ENCODE results near the gene CDPF1. TPM values are rescaled to one million over a fixed set of nuclear protein-coding genes. Genes with fewer than 3 reads are reported as not detected.

CDPF1 gene
- total RNA-seq, 5 donors from 2014 or later (not counting 1 experiment from before 2014, with no cell fraction given) = 5.8 to 15.3 (median 11.5) TPM

GRCh38 chr22:46294784-46295183 is 44.7 kb upstream of the CDPF1 start:
- H3K27me3 ChIP-seq (replicated peaks in 1 of 2; ENCODE audit: control insufficient read depth in 2 of 2, extremely low read depth in 1 of 2, insufficient read depth in 2 of 2, low read length in 1 of 2) = peaks cover 0 to 5% of the 10 kb centered on the region in 2 experiments
- H3K4me3 ChIP-seq (ENCODE audit: control insufficient read depth in 1 of 2, extremely low read depth in 1 of 2, low read length in 1 of 2) = no peak overlapping the region
- peaks cover 0 to 8% of the 10 kb centered on the region in 2 donors for H3K36me3 ChIP-seq (ENCODE audit: control insufficient read depth in 2 of 2, extremely low read depth in 1 of 2, insufficient read depth in 1 of 2, low read length in 1 of 2)
- CTCF ChIA-PET = no interaction called here
- Mint-ChIP-seq H3K4me3 (peak overlapping the region in 2 of 3 donors; percentile 56 to 84), H3K27ac (peak overlapping the region; percentile 97 to 98), H3K4me1 (peaks cover 26 to 37% (median 28%) of the 10 kb centered on the region in 3 donors), H3K36me3 (peaks cover 6% of the 10 kb centered on the region), H3K9me3 (no peaks in the 10 kb centered on the region), H3K27me3 (peaks cover 0 to 5% of the 10 kb centered on the region in 2 donors)
- POLR2A ChIA-PET = interaction anchor here in 1 of 2 donors (0.7 kb wide), 1 partner anchor 283 kb away, joined by 4 read pairs; no protein-coding TSS in a partner anchor
- ATAC-seq (replicated peaks in 1 of 4) (no peak), DNase-seq (no peak)
- H3K4me1 ChIP-seq (ENCODE audit: control insufficient read depth in 1 of 2, extremely low read depth in 1 of 2, insufficient read depth in 2 of 2, low read length in 2 of 2) = peaks cover 2 to 57% of the 10 kb centered on the region in 2 experiments
- H3K27ac ChIP-seq (ENCODE audit: low read length) = peak overlapping the region; percentile 12
- H3K9me3 ChIP-seq = no peaks in the 10 kb centered on the region
- WGBS (ENCODE audit: insufficient coverage) = 83% methylated on average over 1 of the region's 2 CpGs

GRCh38 chr22:46293577-46294260 is 43.6 kb upstream of the CDPF1 start:
- no peaks in the 10 kb centered on the region for H3K9me3 ChIP-seq
- H3K4me1 ChIP-seq (ENCODE audit: control insufficient read depth in 1 of 2, extremely low read depth in 1 of 2, insufficient read depth in 2 of 2, low read length in 2 of 2) = peaks cover 2 to 67% of the 10 kb centered on the region in 2 experiments
- no peak overlapping the region for H3K4me3 ChIP-seq (ENCODE audit: control insufficient read depth in 1 of 2, extremely low read depth in 1 of 2, low read length in 1 of 2)
- peaks cover 0 to 3% of the 10 kb centered on the region in 2 donors for H3K27me3 Mint-ChIP-seq
- H3K36me3 Mint-ChIP-seq = peaks cover 6% of the 10 kb centered on the region
- peaks cover 26 to 40% (median 28%) of the 10 kb centered on the region in 3 donors for H3K4me1 Mint-ChIP-seq
- no peak overlapping the region for H3K27ac ChIP-seq (ENCODE audit: low read length)
- 59% methylated on average over 9 of the region's 11 CpGs for WGBS (ENCODE audit: insufficient coverage)
- DNase-seq (peak in 2 of 35 experiments; percentile 28 to 34), ATAC-seq (replicated peaks in 1 of 4) (no peak)
- H3K36me3 ChIP-seq (ENCODE audit: control insufficient read depth in 2 of 2, extremely low read depth in 1 of 2, insufficient read depth in 1 of 2, low read length in 1 of 2) = peaks cover 0 to 8% of the 10 kb centered on the region in 2 donors
- ChIA-PET POLR2A (interaction anchor here in 1 of 2 donors (0.7 kb wide), 1 partner anchor 284 kb away, joined by 4 read pairs; no protein-coding TSS in a partner anchor), CTCF (no interaction called here)
- no peaks in the 10 kb centered on the region for H3K9me3 Mint-ChIP-seq
- H3K27ac Mint-ChIP-seq = no peak overlapping the region
- H3K4me3 Mint-ChIP-seq = no peak overlapping the region
- H3K27me3 ChIP-seq (replicated peaks in 1 of 2; ENCODE audit: control insufficient read depth in 2 of 2, extremely low read depth in 1 of 2, insufficient read depth in 2 of 2, low read length in 1 of 2) = peaks cover 0 to 5% of the 10 kb centered on the region in 2 experiments

- Histone ChIP-seq H3K4me1 (ENCODE audit: control insufficient read depth in 1 of 2, extremely low read depth in 1 of 2, insufficient read depth in 2 of 2, low read length in 2 of 2) (peaks cover 2 to 77% of the 10 kb centered on the region in 2 experiments), H3K36me3 (ENCODE audit: control insufficient read depth in 2 of 2, extremely low read depth in 1 of 2, insufficient read depth in 1 of 2, low read length in 1 of 2) (peaks cover 0 to 8% of the 10 kb centered on the region in 2 donors), H3K9me3 (no peaks in the 10 kb centered on the region), H3K4me3 (ENCODE audit: control insufficient read depth in 1 of 2, extremely low read depth in 1 of 2, low read length in 1 of 2) (no peak overlapping the region), H3K27ac (ENCODE audit: low read length) (no peak overlapping the region), H3K27me3 (replicated peaks in 1 of 2; ENCODE audit: control insufficient read depth in 2 of 2, extremely low read depth in 1 of 2, insufficient read depth in 2 of 2, low read length in 1 of 2) (peaks cover 0 to 5% of the 10 kb centered on the region in 2 experiments)
- ATAC-seq (replicated peaks in 1 of 4) (no peak), DNase-seq (no peak)
- CTCF ChIA-PET = no interaction called here
- H3K27me3 Mint-ChIP-seq = no peaks in the 10 kb centered on the region
- H3K4me1 Mint-ChIP-seq = peaks cover 28 to 48% (median 33%) of the 10 kb centered on the region in 3 donors
- POLR2A ChIA-PET = no interaction called here
- no peaks in the 10 kb centered on the region for H3K9me3 Mint-ChIP-seq
- H3K36me3 Mint-ChIP-seq = peaks cover 6% of the 10 kb centered on the region
- H3K4me3 Mint-ChIP-seq = no peak overlapping the region
- peak overlapping the region in 1 of 2 donors; percentile 39 for H3K27ac Mint-ChIP-seq
- WGBS (ENCODE audit: insufficient coverage) = 97% methylated on average over 8 of the region's 14 CpGs
Observed at GRCh38 chr22:46292732-46293131, 42.6 kb upstream of the CDPF1 start.

GRCh38 chr22:46292173-46292572 is 42.1 kb upstream of the CDPF1 start:
- Mint-ChIP-seq H3K27me3 (no peaks in the 10 kb centered on the region), H3K9me3 (no peaks in the 10 kb centered on the region), H3K27ac (no peak overlapping the region), H3K4me3 (no peak overlapping the region), H3K36me3 (peaks cover 6% of the 10 kb centered on the region), H3K4me1 (peaks cover 27 to 48% (median 34%) of the 10 kb centered on the region in 3 donors)
- H3K4me3 ChIP-seq (ENCODE audit: control insufficient read depth in 1 of 2, extremely low read depth in 1 of 2, low read length in 1 of 2) = no peak overlapping the region
- H3K27me3 ChIP-seq (replicated peaks in 1 of 2; ENCODE audit: control insufficient read depth in 2 of 2, extremely low read depth in 1 of 2, insufficient read depth in 2 of 2, low read length in 1 of 2) = peaks cover 0 to 3% of the 10 kb centered on the region in 2 experiments
- WGBS (ENCODE audit: insufficient coverage) = 83% methylated on average over 3 of the region's 3 CpGs
- DNase-seq = no peak
- POLR2A ChIA-PET = no interaction called here
- no peaks in the 10 kb centered on the region for H3K9me3 ChIP-seq
- H3K27ac ChIP-seq (ENCODE audit: low read length) = no peak overlapping the region
- ATAC-seq (replicated peaks in 1 of 4) = no peak
- H3K4me1 ChIP-seq (ENCODE audit: control insufficient read depth in 1 of 2, extremely low read depth in 1 of 2, insufficient read depth in 2 of 2, low read length in 2 of 2) = peaks cover 0 to 79% of the 10 kb centered on the region in 2 experiments
- CTCF ChIA-PET = no interaction called here
- H3K36me3 ChIP-seq (ENCODE audit: control insufficient read depth in 2 of 2, extremely low read depth in 1 of 2, insufficient read depth in 1 of 2, low read length in 1 of 2) = peaks cover 0 to 8% of the 10 kb centered on the region in 2 donors

GRCh38 chr22:46290843-46291785 is 41.0 kb upstream of the CDPF1 start:
- Mint-ChIP-seq H3K27ac (no peak overlapping the region), H3K4me1 (peaks cover 20 to 42% (median 28%) of the 10 kb centered on the region in 3 donors), H3K27me3 (no peaks in the 10 kb centered on the region), H3K4me3 (no peak overlapping the region), H3K9me3 (no peaks in the 10 kb centered on the region), H3K36me3 (peaks cover 6% of the 10 kb centered on the region)
- ATAC-seq (replicated peaks in 1 of 4) = no peak
- H3K27me3 ChIP-seq (replicated peaks in 1 of 2; ENCODE audit: control insufficient read depth in 2 of 2, extremely low read depth in 1 of 2, insufficient read depth in 2 of 2, low read length in 1 of 2) = no peaks in the 10 kb centered on the region
- H3K27ac ChIP-seq (ENCODE audit: low read length) = peak overlapping the region; percentile 73
- POLR2A ChIA-PET = interaction anchor here in 1 of 2 donors (0.5 kb wide), 1 partner anchor 15 kb away, joined by 3 read pairs; no protein-coding TSS in a partner anchor
- peaks cover 0 to 79% of the 10 kb centered on the region in 2 experiments for H3K4me1 ChIP-seq (ENCODE audit: control insufficient read depth in 1 of 2, extremely low read depth in 1 of 2, insufficient read depth in 2 of 2, low read length in 2 of 2)
- CTCF ChIA-PET = no interaction called here
- H3K9me3 ChIP-seq = no peaks in the 10 kb centered on the region
- no peak for DNase-seq
- 90% methylated on average over 16 of the region's 23 CpGs for WGBS (ENCODE audit: insufficient coverage)
- H3K36me3 ChIP-seq (ENCODE audit: control insufficient read depth in 2 of 2, extremely low read depth in 1 of 2, insufficient read depth in 1 of 2, low read length in 1 of 2) = peaks cover 0 to 13% of the 10 kb centered on the region in 2 donors
- H3K4me3 ChIP-seq (ENCODE audit: control insufficient read depth in 1 of 2, extremely low read depth in 1 of 2, low read length in 1 of 2) = no peak overlapping the region

All from T-cell (primary cell).